GM12872 (cell line): Measurements from ENCODE around the gene RNPEPL1.

Experiments used
- TF ChIP-seq, protein P1 (sequence below): IDR thresholded peaks from 3 replicates; pipeline ENCODE4 v1.5.1; 2011; ENCODE audit warnings: low read depth, mild to moderate bottlenecking, low read length, moderate library complexity; ENCODE audit not compliant: insufficient read depth

RNPEPL1 gene

GRCh38 chr2:240558236-240558761 is 10.0 kb upstream of the RNPEPL1 start:
- TF ChIP-seq, protein P1, sequence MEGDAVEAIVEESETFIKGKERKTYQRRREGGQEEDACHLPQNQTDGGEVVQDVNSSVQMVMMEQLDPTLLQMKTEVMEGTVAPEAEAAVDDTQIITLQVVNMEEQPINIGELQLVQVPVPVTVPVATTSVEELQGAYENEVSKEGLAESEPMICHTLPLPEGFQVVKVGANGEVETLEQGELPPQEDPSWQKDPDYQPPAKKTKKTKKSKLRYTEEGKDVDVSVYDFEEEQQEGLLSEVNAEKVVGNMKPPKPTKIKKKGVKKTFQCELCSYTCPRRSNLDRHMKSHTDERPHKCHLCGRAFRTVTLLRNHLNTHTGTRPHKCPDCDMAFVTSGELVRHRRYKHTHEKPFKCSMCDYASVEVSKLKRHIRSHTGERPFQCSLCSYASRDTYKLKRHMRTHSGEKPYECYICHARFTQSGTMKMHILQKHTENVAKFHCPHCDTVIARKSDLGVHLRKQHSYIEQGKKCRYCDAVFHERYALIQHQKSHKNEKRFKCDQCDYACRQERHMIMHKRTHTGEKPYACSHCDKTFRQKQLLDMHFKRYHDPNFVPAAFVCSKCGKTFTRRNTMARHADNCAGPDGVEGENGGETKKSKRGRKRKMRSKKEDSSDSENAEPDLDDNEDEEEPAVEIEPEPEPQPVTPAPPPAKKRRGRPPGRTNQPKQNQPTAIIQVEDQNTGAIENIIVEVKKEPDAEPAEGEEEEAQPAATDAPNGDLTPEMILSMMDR, result no peak

DNA sequence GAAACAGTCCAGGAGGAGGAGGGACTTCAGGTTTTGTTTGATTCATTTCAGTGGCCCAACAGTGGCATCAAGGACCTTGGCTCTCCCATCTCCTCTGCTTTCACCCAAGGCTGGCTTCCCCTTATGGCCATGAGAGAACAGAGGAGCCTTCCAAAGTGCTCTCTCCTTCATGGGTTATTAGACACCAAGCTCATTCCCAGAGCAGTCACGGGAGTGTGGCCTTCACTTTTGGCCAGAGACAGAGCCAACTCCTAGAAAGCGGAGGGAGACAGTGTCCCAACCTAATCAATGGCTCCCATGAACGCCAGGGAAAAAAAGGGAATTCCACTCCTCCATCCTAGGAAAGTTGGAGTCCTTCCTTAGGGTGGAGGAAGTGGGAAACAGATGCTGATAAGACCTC is 9.0 kb upstream of the RNPEPL1 start:
- TF ChIP-seq, protein P1, result no peak

DNA sequence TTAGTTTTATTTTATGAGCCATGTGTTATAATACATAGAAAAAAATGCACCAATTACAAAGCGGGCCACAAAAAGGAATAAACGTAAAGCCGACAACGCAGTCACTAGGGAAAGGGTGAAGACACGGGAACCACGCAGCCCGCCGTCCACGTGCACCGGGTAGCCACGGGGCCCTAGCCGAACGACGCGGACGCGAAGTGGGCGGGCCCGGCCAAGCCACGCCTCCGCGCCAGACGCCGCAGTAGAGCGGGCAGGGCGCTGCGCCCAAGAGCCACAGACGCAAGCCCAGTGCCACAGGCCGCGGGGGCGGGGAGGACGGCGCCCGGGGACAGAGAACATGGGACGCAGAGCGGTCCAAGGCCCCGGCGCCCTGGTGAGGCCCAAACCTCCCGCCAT is 8.2 kb upstream of the RNPEPL1 start, which contains the start of gene DUSP28:
TSS of gene DUSP28 (plus strand) at position 274 of the 396 bp plus-strand sequence. CDS start 328 bp downstream, outside the sequence.
- TF ChIP-seq, protein P1, result no peak

- TF ChIP-seq, protein P1, result peak; percentile 36; the same call in 1 of the 3 replicates
Observed at GRCh38 chr2:240560480-240561324, 7.6 kb upstream of the RNPEPL1 start.

GRCh38 chr2:240561325-240561971 is 6.8 kb upstream of the RNPEPL1 start:
- TF ChIP-seq, protein P1, result no peak

DNA sequence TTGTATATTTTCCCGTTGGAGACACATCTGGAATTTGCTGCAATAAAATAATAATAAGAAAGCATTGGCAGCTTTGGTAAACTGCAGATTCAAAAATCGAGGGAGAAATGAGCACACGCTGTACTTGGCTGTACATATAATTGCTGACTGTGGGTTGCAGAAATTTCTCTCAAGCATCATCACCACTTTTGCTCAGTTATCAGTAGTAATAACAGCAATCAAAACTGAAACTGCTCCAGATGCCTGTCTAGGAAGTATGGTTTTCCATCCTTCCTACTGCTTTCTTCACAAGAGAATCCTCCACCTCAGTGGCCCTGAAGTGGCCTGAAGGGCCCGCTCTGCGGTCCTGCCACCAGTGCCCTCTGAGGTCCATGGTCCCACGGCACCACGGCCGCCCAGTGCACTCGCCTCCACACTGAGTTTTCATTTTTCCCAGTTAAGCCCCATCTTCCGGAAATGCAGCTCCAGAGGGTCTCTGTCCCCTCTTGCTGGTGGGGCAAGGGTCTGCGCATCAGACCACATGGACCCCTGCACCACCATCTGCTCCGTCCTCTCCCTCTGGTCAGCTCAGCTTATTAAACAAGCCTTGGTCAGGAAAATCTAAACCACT is 4.2 kb upstream of the RNPEPL1 start:
- TF ChIP-seq, protein P1, result no peak
